IPS-18c (cell line): Measurements from ENCODE around the gene SDHB.

Experiments used
- H3K4me3 ChIP-seq: 2 replicates; pipeline ENCODE4 v1.7.0; 2013; ENCODE audit warnings: low read depth, mild to moderate bottlenecking, low read length, moderate library complexity; ENCODE audit not compliant: insufficient read depth
- H3K9me3 ChIP-seq: one replicate; pipeline ENCODE4 v1.6.1; 2013; ENCODE audit warnings: mild to moderate bottlenecking, low read length, moderate library complexity; ENCODE audit not compliant: control insufficient read depth, insufficient read depth

The SDHB gene

GRCh38 chr1:17053685-17054410 is at the start of gene SDHB:
Gene SDHB, minus strand, starts transcription at chr1:17054032. Its CDS starts 13 bp downstream, at chr1:17054019.
- Histone ChIP-seq H3K4me3 (peak within 1 kb of the TSS; percentile 99), H3K9me3 (no peaks in the 10 kb centered on the region)

- Histone ChIP-seq H3K4me3 (no peak overlapping the region), H3K9me3 (no peaks in the 10 kb centered on the region)
These were observed 48.4 kb upstream of the SDHB start for GRCh38 chr1:17102232-17102631.

DNA sequence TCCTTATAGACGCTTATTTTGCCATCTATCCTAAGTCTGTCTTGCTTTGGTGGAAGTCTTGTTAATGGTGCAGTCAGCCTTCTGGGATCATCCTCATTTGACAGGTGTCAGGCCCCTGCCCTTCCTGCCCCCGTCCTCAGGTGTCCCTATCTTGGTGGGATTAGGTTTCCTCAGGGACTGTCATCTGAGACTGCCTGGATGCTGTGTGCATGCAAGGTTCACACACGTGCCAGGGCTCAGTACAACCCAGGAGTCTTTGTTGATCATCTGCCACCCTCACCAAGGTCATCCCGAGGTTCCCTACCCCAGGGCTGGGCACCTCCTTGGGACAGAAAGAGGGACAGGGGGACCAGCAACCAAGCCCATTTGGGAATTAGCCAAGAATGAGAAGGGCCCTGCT is 47.4 kb upstream of the SDHB start:
- H3K9me3 ChIP-seq, result no peaks in the 10 kb centered on the region
- no peak overlapping the region for H3K4me3 ChIP-seq

DNA sequence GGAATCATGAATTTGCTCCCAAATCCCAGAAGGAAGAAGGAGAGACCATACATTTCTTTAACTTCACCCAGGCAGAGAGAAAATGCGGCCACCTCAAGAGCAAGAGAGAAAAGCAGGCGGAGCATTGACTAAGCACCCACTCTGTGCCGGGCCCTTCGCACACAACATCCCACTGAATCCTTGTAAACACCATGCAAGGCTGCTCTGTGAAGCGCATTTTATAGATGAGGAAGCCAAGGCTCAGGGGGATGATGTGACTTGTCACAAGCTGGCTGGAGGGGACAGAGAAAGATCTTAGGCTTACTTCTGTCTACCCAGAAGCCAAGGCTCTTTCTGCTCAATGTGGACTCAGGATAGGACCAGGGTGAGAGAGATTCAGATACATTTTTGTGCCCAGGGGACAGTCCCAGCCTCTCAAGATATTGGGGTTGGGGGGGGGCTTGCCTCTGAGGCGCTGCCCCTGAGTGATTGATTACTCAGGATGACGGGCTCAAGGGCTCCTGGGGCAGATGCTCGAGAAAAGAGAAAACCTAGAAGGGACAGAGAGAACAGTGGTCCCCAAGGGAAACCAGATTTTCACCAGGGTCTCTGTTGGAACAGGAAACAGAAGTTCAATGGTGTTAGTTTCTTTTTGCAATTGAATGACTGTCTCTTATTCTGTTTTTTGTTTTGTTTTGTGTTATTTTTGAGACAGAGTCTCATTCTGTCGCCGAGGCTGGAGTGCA is 45.9 kb upstream of the SDHB start:
- H3K9me3 ChIP-seq, result no peaks in the 10 kb centered on the region
- H3K4me3 ChIP-seq, result no peak overlapping the region

DNA sequence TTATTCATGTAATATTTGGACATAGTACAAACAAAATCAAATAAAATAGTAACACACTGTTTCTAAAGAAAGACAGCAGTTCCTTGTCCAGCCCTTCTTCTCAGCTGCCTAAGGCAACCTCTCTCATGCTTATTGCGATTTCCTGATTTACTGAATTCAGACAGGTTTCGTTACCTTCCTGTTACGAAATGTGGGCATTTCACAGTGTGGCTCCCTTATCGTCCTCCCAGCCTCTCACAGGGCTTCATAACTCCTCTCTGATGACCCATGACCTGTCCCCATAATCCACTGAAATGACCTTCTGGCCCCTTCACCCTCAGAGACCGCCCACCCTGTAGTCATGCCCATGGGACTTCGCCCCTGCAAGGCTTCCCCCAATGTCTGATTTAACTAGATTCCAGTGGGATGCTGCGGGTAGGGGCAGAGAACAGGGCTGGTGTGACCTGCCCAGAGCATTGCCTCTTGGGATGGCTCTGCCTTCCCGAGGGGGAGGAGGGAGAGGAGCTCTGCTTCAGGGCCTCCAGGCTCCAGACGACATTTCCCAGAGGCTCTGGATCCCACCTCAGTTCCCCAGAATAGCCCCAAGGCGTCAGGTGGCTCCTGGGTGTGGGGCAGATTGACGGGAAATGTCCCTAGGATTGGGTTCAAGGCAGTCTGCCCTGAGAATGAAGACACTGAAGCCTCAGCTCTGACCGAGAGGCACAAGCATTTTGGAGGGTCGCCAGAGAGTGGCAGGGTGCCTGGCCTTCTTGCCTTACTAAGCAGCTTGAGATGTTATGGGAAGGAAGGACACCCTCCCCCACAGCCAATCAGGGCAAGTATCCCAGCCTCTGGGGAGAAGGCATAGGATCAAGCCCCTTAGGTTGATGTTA is 44.9 kb upstream of the SDHB start:
- no peak overlapping the region for H3K4me3 ChIP-seq
- no peaks in the 10 kb centered on the region for H3K9me3 ChIP-seq

DNA sequence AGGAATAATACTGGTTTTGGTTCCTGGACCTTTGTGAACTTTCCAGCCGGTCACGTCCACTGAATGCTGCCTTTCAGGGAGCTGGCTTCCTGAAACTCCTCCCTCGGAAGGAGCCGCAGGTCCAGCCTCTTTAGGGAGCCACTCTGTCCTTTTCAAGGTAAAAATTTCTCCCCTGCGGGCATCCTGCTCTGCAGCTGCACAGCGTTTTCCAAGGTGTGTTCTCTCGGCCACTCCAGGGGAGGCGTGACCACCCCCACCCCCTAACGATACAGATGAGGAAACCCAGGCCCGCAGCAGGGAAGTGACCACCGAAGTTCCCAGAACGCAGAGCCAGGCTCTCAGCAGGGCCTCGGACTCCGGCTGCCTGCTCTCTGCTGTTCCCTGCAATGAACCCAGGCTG is 44.0 kb upstream of the SDHB start:
- Histone ChIP-seq H3K4me3 (no peak overlapping the region), H3K9me3 (no peaks in the 10 kb centered on the region)

GRCh38 chr1:17097147-17097546 is 43.3 kb upstream of the SDHB start:
- no peaks in the 10 kb centered on the region for H3K9me3 ChIP-seq
- H3K4me3 ChIP-seq, result no peak overlapping the region

- no peaks in the 10 kb centered on the region for H3K9me3 ChIP-seq
- no peak overlapping the region for H3K4me3 ChIP-seq
These were observed 42.8 kb upstream of the SDHB start for GRCh38 chr1:17096584-17096983.

DNA sequence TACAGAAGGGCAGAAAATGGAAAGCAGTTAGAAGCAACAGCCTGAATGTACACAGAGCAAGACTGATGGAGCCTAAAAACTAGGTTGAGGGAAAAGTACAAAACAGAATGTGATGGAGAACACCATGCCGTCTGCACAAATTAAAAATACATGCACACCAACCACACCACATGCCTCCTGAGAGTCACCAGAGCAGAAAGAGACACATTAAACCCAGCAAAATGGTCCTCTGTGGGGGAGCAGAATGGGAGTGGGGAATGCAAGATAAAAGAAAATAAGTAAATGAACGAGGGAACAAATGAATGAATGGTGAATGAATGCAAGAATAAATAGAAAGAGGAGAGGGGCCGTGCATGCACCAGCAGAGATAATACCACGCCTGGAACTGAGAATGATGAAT is 41.3 kb upstream of the SDHB start:
- H3K4me3 ChIP-seq, result no peak overlapping the region
- H3K9me3 ChIP-seq, result no peaks in the 10 kb centered on the region

- H3K4me3 ChIP-seq, result no peak overlapping the region
- H3K9me3 ChIP-seq, result no peaks in the 10 kb centered on the region
These were observed 40.8 kb upstream of the SDHB start for GRCh38 chr1:17094664-17095063.

DNA sequence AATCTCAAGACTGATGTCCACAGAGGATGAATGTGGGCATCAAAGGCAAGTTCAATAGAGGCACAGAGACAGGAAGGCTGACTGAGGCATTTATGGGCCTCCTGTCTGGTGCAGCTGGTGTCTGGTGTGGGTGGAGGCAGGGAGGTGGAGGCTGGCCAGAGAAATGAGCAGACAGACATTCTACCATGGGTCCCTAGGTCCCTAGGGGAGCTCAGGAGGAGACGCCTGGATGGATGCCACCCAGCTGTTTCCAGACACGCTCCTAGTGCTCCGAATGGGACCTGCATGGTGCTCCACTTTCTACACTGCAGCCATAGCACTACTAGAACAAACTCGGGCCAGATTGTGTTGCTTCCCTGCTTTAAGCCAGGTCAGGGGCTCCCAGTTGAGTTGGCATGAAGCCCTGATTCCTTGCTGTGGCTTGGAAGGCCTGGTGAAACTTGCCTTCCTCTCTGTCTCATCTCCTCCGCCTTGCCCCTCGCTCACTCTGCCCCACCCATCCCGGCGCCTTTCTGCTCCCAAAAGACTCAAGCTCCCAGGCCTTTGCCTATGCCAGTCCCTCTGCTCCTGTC is 40.1 kb upstream of the SDHB start:
- no peaks in the 10 kb centered on the region for H3K9me3 ChIP-seq
- H3K4me3 ChIP-seq, result no peak overlapping the region

DNA sequence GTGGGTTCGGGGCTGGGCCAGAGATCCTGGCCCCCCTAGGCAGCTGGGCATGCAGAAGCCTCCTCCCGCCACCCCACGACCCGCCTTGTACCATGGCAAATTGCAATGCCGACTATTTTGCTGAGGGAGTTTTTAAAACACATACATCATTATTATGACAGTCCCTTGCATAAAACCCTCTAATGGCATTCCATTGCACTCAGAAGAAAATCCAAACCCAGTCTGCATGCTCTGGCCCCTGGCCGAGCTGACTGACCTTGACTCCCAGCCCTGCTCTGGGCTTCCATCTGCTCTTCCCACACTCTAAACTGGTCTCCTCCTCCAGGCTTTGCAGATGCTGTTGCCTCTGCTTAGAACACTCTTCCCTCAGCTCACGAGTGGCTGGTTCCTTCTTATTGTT is 37.4 kb upstream of the SDHB start:
- Histone ChIP-seq H3K4me3 (no peak overlapping the region), H3K9me3 (no peaks in the 10 kb centered on the region)

DNA sequence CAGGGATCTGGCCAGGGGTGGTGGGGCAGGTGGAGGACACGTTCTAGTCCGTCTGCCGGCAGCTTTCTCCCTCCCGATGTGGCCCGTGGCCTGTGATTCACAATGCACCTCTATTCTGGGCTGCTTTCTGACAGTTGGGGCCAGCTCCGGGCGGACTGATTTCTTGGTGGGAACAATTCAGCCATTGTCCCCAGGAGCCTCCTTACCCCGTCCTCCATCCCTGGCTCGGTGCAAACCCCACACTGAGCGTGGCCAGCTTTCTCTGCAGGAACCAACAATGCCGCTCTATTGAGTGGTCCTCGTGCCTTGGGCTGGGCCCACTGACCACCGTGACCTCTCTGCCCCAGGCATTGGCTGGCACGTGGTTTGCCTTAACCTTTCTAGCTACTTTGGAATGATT is 35.7 kb upstream of the SDHB start:
- H3K9me3 ChIP-seq, result no peaks in the 10 kb centered on the region
- H3K4me3 ChIP-seq, result no peak overlapping the region

DNA sequence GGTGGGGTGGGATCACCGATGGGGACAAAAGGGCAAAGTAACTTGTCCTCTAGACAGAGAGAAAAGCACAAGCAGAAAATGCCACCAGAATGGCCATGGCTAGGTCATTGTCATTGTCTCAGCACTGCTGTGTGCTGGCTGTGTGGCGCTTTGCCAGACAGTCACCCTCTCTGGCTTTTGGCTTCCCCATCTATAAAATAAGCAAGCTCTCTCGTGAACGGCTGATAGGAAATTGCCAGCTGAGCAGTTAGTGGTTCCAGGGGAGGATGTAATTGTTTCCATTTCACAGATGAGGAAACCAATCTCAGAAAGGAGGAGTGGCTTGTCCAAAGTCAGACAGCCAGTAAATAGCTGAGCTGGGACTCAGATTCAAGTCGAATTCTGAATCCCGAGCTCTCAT is 32.9 kb upstream of the SDHB start:
- Histone ChIP-seq H3K4me3 (no peak overlapping the region), H3K9me3 (no peaks in the 10 kb centered on the region)

DNA sequence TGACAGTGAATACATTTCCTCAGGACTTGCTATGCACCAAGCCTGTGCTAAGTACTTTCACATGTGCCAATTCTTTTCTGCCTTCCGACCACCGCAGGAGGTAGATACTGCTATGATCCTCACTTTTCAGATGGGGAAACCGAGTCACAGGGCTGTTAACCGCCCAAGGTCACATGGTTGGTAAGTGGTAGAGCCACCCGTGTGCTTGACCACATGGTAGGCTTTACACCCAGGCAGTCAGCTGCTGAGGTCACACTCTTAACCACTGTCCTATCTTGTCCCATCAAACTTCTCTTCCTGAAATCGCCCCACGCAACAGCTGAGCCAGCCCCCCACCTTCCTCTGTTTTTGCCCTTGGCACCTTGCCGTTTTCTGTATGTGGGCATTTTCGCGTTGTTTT is 31.0 kb upstream of the SDHB start:
- no peaks in the 10 kb centered on the region for H3K9me3 ChIP-seq
- H3K4me3 ChIP-seq, result no peak overlapping the region

GRCh38 chr1:17082761-17083160 is 28.9 kb upstream of the SDHB start:
- no peaks in the 10 kb centered on the region for H3K9me3 ChIP-seq
- no peak overlapping the region for H3K4me3 ChIP-seq

DNA sequence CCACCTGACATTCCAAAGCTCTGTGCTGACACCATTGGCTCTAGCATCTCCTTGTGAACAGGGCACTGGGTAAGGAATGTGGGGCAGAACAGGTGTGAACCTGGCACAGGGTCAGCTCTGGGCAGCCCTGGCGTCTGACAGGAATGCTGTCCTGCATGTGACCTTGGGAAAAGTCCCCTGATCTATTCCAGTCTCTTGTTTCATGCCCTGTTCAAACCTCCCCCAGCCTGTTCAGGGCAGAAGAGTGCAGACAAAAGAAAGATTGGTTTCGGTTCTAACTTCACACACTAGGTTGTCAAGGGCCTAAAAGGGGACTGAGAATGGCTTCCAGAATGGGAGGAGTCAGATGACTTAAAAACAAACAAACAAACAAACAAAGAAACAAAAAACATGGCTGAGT is 27.6 kb upstream of the SDHB start:
- no peaks in the 10 kb centered on the region for H3K9me3 ChIP-seq
- no peak overlapping the region for H3K4me3 ChIP-seq

- Histone ChIP-seq H3K4me3 (no peak overlapping the region), H3K9me3 (no peaks in the 10 kb centered on the region)
These were observed 27.0 kb upstream of the SDHB start for GRCh38 chr1:17080880-17081279.
